Measurements from ENCODE around the gene OR6K2.
"Not testable (repeated sequence)": the region's sequence is repeated elsewhere in the genome, so short reads cannot be mapped to it uniquely, and the experiment has no call there.

OR6K2 gene

GRCh38 chr1:158689110-158689509 lies 11.3 kb downstream of the OR6K2 start:
- Histone ChIP-seq H3K4me3 (ENCODE audit: low read depth, low read length) (no peak overlapping the region), H3K27ac (no peak overlapping the region), H3K36me3 (ENCODE audit: control insufficient read depth, insufficient read depth, low read length) (no peaks in the 10 kb centered on the region), H2AFZ (no peak overlapping the region), H3K4me1 (no peaks in the 10 kb centered on the region), H3K4me2 (ENCODE audit: low read length) (no peak overlapping the region), H3K27me3 (ENCODE audit: control insufficient read depth, insufficient read depth, low read length) (no peaks in the 10 kb centered on the region), H3K9me3 (ENCODE audit: control insufficient read depth, low read length) (no peaks in the 10 kb centered on the region), H3K9ac (no peak overlapping the region), H3K79me2 (no peaks in the 10 kb centered on the region)
- no peak for TF ChIP-seq CTCF (IDR thresholded peaks at IDR 0.05)

- not testable (repeated sequence) for H3K9ac ChIP-seq; H3K4me1 ChIP-seq; H2AFZ ChIP-seq; H3K27ac ChIP-seq; H3K79me2 ChIP-seq; H3K4me3 ChIP-seq (ENCODE audit: low read depth, low read length); H3K9me3 ChIP-seq (ENCODE audit: control insufficient read depth, low read length); H3K27me3 ChIP-seq (ENCODE audit: control insufficient read depth, insufficient read depth, low read length); H3K4me2 ChIP-seq (ENCODE audit: low read length); H3K36me3 ChIP-seq (ENCODE audit: control insufficient read depth, insufficient read depth, low read length)
These were observed 12.1 kb downstream of the OR6K2 start for GRCh38 chr1:158688343-158688742.

- Histone ChIP-seq H2AFZ (no peak overlapping the region), H3K4me3 (ENCODE audit: low read depth, low read length) (no peak overlapping the region), H3K27me3 (ENCODE audit: control insufficient read depth, insufficient read depth, low read length) (no peaks in the 10 kb centered on the region), H3K79me2 (no peaks in the 10 kb centered on the region), H3K27ac (no peak overlapping the region), H3K36me3 (ENCODE audit: control insufficient read depth, insufficient read depth, low read length) (no peaks in the 10 kb centered on the region), H3K9me3 (ENCODE audit: control insufficient read depth, low read length) (no peaks in the 10 kb centered on the region), H3K4me2 (ENCODE audit: low read length) (no peak overlapping the region), H3K9ac (no peak overlapping the region), H3K4me1 (no peaks in the 10 kb centered on the region)
- TF ChIP-seq CTCF (IDR thresholded peaks at IDR 0.05), result no peak
These were observed 13.4 kb downstream of the OR6K2 start for GRCh38 chr1:158687037-158687436.

GRCh38 chr1:158686111-158687009 lies 14.1 kb downstream of the OR6K2 start, which contains the start of gene SPTA1:
Gene SPTA1, minus strand, starts transcription at chr1:158686715. Its CDS starts 198 bp downstream, at chr1:158686517.
- Histone ChIP-seq H3K79me2 (no peaks in the 10 kb centered on the region), H3K27ac (no peak within 1 kb of the TSS), H3K4me2 (ENCODE audit: low read length) (no peak within 1 kb of the TSS), H3K4me1 (no peaks in the 10 kb centered on the region), H3K36me3 (ENCODE audit: control insufficient read depth, insufficient read depth, low read length) (no peaks in the 10 kb centered on the region), H2AFZ (no peak within 1 kb of the TSS), H3K27me3 (ENCODE audit: control insufficient read depth, insufficient read depth, low read length) (no peaks in the 10 kb centered on the region), H3K9ac (no peak within 1 kb of the TSS), H3K9me3 (ENCODE audit: control insufficient read depth, low read length) (no peaks in the 10 kb centered on the region), H3K4me3 (ENCODE audit: low read depth, low read length) (no peak within 1 kb of the TSS)
- TF ChIP-seq CTCF (IDR thresholded peaks at IDR 0.05), result no peak

DNA sequence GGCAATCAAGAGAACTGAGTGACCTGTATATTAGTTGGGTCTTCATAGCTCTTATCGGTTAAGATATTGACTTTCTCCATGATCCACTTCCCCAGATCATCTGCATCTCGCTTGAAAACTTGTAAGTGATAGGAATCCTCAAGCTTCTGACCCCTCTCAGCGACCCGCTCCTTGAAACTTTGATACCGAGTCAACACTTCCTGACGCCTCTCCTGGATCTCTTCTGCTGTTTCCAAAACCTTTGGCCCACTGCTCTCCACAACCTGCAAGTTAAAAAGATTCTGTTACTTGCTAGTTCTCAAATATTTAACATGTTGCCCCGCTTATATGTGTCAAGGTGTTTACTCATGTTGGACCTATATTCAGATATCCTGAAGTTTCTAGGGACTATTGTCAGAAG lies 15.4 kb downstream of the OR6K2 start:
- H3K27me3 ChIP-seq (ENCODE audit: control insufficient read depth, insufficient read depth, low read length), result no peaks in the 10 kb centered on the region
- no peaks in the 10 kb centered on the region for H3K36me3 ChIP-seq (ENCODE audit: control insufficient read depth, insufficient read depth, low read length)
- no peak overlapping the region for H3K27ac ChIP-seq
- no peak for TF ChIP-seq CTCF (IDR thresholded peaks at IDR 0.05)
- no peak overlapping the region for H3K4me2 ChIP-seq (ENCODE audit: low read length)
- H3K4me1 ChIP-seq, result no peaks in the 10 kb centered on the region
- no peak overlapping the region for H3K4me3 ChIP-seq (ENCODE audit: low read depth, low read length)
- H3K79me2 ChIP-seq, result no peaks in the 10 kb centered on the region
- H3K9ac ChIP-seq, result no peak overlapping the region
- H2AFZ ChIP-seq, result no peak overlapping the region
- H3K9me3 ChIP-seq (ENCODE audit: control insufficient read depth, low read length), result no peaks in the 10 kb centered on the region
